NCI-H1930 (cell line): ENCODE measurements around the gene CRLF1.
"Not testable (repeated sequence)": the region's sequence is repeated elsewhere in the genome, so short reads cannot be mapped to it uniquely, and the experiment has no call there.

Experiments used
- DNase-seq, 2 experiments: peaks; one replicate each; lab custom pipeline; 2025; lab: John Stamatoyannopoulos, UW

The CRLF1 gene

GRCh38 chr19:18592732-18593131 is 13.9 kb downstream of the CRLF1 start:
- DNase-seq, result not testable (repeated sequence)

- DNase-seq, result no peak
Measured at GRCh38 chr19:18591735-18592385, 14.7 kb downstream of the CRLF1 start.

DNA sequence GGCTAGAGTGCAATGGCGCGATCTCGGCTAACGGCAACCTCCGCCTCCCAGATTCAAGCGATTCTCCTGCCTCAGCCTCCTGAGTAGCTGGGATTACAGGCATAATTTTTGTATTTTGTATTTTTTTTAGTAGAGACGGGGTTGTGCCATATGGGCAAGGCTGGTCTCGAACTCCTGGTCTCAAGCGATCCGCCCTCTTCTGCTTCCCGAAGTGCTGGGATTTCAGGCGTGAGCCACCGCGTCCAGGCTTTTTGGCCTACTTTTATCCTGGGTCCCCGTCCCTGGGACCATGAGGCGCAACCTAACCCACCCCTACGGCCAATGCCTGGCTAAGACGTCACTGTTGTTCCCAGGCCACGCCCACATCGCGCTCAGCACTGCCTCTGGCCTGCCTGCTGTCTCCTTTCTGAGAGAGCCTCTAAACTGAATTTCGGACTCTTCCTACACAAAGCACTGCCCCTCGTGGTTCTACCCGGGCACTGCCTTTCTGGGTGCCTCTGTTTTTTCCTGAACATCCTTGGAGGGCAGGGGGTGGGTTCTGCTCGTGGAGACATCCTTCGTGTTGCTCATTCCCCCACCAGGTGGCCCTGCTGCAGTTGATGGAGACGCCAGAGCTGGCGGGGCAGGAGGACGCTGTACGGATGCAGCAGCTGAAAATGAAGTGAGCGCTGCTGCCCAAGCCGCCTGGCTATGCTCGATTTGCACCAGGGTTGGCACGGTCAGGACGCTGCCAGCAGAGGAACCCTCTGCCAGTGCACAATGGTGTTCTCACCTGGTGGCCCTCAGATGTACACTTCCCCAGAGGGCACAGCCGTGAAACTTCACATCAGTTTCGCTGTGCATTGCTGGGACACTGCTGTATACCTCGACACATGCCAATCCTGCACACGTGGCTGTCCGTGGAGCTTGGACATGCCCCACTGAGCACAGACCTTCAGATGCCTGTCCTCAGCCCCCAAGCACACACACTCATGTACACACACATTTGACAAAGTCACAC is 16.0 kb downstream of the CRLF1 start:
- DNase-seq, result peak; percentile 77 to 93

DNA sequence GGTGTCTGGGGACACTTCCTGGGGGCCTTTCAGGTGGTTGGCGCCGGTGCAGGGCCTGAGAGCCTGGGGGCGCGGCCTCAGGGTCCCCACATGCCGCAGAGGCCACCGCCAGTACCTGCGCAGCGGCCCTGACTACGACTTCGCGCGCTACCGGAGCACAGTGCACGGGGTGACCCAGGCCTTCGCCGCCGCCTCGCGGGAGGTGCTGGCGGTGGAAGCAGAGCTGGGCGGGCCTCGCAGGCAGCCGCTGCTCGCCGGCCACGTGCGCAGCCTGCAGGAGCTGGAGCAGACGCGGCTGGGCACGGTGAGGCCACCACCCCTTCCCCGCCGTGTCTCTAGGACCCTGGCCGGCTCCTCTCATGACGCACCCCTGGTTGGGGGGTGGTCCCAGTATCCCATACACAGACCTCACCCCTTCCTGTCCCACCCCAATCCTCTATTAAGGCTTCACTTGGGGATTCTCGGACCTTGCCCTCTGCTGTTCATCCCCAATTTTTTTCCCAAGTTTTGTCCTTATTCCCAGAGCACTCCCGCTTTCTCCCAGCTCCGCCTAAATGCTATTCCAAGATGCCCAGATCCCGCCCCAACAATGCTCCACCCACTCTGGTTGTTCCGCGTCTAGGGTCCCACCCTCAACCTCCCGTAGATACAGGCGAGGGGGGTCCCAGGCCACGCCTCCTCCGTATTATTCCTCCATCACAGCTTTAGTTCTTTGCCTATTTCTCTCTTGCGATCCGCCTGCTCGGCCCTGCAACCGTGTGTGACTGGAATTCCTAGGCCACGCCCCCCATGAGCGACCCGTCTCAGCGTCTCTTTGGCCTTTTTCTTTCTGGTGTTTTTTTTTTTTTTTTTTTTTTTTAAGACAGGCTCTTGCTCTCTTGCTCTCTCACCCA is 17.0 kb downstream of the CRLF1 start:
- DNase-seq, result peak; percentile 43 to 54

DNA sequence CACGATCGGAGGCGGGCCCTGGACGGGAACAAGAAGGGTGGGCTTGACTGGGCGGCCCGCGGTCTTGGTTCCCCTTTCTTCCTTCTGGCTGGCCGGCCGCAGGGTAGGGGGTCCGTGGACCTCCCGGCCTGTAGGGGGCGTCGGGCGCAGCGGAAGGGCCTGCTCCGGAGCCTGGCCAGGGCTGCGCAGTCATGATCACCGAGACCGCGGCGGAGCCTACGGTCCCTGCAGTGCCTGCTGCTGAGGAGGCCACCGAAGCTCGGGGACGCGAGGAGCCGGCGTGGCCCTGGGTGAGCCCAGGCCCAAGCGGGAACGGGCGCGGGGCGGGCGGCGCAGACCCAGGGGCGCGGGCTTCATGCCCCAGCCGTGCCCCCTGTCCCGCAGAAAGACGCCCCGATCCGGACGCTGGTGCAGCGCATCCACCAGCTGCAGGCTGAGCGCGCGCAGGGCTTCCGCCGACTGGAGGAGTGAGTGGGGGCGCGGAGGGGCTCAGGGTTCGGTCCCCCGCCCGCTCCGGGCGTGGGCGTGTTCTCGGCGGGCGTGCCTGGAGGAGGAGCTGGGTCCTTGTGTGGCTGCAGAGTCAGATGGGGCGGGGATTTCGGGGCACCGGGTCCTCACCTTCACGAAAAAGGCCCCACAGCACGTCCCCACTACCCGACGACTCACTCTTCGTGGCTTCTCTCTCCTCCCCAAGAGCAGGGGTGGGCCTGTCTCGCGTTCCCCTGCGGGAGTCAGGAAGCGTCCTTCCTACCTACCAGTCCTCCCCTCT is 17.8 kb downstream of the CRLF1 start, which contains the start of gene REX1BD:
TSS of gene REX1BD (plus strand) at position 188 of the 769 bp plus-strand sequence. CDS start at position 192, 4 bp downstream.
- DNase-seq, result peak; percentile 61 to 74

- DNase-seq, result no peak
Measured at GRCh38 chr19:18587962-18588610, 18.5 kb downstream of the CRLF1 start.

DNA sequence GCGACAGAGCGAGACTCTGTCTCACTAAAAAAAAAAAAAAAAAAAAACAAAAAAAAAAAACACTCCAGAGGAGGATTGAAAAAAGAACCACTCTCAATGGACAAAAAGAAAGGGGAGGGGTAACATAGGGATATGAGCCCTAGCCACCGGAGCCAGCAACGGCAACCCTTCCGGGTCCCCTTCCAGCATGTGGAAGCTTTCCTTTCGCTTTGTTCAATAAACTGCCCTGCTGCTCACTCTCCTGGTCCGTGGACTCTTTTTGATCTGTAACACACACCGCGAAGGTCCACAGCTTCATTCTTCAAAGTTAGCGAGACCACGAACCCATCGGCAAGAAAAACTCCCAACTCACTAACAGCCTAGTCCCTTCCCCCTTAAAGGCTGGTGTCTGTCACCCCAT is 19.0 kb downstream of the CRLF1 start:
- no peak for DNase-seq

DNA sequence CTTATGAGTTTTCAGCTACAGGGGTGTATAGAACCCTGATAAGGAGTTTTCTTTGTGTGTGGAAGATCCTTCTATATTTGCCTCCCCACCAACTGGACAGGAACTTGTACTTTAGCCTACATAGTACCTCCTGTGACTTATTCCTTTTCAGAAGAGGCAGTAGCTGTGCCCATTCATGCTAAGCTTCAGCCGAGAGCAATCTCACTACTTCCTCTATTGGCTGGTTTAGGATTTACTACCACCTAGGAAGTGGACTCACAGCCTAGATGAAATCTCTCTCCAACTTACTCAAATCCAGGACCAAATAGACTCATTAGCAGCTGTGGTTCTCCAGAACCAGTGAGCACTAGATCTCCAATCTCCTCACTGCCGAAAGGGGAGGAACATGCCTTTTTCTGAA is 20.3 kb downstream of the CRLF1 start:
- DNase-seq, result no peak

DNA sequence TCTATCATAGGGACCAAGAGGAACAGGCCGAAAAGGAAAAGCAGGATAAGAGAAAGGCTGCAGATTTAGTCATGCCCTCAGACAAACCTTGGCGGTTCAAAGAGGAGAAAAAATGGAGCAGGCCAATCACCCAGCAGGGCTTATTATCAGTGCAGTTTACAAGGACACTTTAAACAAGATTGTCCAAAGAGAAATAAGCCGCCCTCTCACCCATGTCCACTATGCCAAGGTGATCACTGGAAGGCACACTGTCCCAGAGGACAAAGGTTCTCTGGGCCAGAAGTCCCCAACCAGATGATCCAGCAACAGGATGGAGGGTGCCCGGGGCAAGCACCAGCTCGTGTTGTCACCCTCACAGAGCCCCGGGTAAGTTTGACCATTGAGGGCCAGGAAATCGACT is 26.3 kb downstream of the CRLF1 start:
- DNase-seq, result no peak

GRCh38 chr19:18577365-18577914 is 29.2 kb downstream of the CRLF1 start:
- no peak for DNase-seq

GRCh38 chr19:18576383-18576782 is 30.2 kb downstream of the CRLF1 start:
- DNase-seq, result no peak

DNA sequence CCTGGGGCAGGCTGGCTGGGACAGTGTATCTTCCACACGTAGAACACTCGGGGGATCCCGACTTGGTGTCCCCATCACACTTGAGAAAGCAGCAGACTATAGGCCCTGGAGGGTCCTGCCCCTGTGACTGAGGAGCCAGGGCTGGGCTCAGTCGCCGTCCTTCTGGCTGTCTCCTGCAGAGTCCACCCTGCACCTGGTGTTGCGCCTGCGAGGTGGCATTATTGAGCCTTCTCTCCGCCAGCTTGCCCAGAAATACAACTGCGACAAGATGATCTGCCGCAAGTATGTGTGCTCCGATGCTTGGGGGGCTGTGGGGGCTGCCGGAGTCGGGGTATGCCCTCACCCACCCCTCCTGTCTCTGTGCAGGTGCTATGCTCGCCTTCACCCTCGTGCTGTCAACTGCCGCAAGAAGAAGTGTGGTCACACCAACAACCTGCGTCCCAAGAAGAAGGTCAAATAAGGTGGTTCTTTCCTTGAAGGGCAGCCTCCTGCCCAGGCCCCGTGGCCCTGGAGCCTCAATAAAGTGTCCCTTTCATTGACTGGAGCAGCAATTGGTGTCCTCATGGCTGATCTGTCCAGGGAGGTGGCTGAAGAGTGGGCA is 31.8 kb downstream of the CRLF1 start:
- no peak for DNase-seq

GRCh38 chr19:18571564-18572344 is 34.8 kb downstream of the CRLF1 start, which contains the start of gene UBA52:
Gene UBA52 (plus strand): TSS chr19:18571857. CDS start chr19:18573301, 1,444 bp downstream.
- peak; percentile 90 to 94 for DNase-seq

DNA sequence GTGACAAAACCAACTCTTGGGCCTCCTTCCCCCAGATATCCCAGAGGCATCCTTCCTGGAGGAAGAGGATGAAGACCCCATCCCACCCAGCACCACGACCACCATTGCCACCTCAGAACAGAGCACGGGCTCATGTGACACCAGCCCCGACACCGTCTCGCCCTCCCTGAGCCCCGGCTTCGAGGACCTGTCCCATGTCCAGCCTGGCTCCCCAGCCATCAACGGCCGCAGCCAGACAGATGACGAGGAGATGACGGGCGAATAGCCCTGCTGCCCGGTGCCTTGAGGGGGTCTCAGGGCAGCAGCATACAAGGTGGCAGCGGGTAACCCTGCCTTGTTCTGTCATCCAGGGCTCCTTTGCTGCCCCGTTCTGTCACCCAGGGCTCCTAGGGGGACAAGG is 38.2 kb downstream of the CRLF1 start:
- DNase-seq, result no peak

- DNase-seq, result no peak
Measured at GRCh38 chr19:18566953-18567352, 39.6 kb downstream of the CRLF1 start.

- no peak for DNase-seq
Measured at GRCh38 chr19:18562086-18562485, 44.5 kb downstream of the CRLF1 start.

DNA sequence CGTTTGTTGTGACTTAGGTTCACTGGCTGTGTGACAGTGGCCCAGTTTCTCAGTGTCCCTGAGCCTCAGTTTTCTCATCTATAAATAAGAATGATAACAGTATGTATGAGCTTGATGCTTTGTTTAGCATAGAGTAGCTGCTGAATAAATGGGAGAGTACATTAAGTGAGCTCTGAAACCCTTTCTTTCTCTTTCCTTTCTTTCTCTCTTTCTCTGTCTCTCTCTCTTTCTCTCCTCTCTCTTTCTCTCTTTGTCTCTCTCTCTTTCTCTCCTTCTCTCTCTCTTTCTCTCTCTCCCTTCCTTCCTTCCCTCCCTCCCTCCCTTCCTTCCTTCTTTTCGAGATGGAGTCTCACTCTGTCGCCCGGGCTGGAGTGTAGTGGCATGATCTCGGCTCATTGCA is 46.9 kb downstream of the CRLF1 start:
- no peak for DNase-seq

GRCh38 chr19:18558604-18559003 is 48.0 kb downstream of the CRLF1 start:
- DNase-seq, result no peak

DNA sequence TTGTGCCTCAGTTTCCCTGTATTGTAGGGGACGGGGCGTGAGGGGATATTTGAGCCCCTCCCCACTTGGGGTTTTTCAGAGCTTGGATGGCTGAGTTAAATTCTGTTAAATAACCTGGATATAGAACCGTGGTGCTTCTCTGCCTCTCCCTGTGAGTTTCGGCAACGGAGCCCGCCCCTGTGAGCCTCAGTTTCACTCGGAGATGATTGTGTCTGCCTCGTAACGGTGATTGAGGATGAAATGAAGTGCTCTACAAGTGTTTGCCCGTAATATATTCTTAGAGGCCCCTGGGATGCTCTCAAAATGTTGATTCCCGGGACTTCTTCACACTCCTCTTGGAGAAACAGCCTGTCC is 48.4 kb downstream of the CRLF1 start:
- DNase-seq, result no peak
